ENCODE data around the gene RGMA. TPM values are rescaled to one million over a fixed set of nuclear protein-coding genes. Genes with fewer than 3 reads are reported as not detected.

Gene RGMA
- total RNA-seq, 1 experiment from 2014 or later: 41.4 TPM

DNA sequence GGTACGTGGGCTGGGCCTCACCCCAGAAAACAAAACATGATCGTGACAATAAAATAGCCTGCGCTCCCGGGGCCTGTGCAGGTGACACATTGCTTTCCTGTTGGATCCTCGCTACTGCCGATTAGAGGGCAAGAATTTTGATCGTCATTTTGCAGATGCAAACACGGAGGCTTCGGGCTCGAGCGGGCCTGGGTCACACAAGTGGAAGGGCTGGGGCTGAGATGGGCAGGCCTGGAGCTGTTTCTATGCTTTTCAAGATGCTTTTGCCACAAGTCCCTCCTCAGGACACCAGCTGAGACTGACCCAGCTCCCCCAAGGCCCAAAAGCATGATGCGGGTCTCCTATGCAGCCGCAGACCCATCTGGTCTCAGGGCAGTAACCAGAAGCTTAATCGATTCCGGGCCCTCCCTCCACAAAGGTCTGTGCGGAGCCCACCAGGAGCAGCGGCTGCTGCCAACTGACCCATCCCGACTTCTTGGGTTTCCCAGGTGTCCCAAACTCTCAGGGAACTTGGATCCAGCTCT lies 30.0 kb downstream of the RGMA start:
- TF ChIP-seq, protein P1, sequence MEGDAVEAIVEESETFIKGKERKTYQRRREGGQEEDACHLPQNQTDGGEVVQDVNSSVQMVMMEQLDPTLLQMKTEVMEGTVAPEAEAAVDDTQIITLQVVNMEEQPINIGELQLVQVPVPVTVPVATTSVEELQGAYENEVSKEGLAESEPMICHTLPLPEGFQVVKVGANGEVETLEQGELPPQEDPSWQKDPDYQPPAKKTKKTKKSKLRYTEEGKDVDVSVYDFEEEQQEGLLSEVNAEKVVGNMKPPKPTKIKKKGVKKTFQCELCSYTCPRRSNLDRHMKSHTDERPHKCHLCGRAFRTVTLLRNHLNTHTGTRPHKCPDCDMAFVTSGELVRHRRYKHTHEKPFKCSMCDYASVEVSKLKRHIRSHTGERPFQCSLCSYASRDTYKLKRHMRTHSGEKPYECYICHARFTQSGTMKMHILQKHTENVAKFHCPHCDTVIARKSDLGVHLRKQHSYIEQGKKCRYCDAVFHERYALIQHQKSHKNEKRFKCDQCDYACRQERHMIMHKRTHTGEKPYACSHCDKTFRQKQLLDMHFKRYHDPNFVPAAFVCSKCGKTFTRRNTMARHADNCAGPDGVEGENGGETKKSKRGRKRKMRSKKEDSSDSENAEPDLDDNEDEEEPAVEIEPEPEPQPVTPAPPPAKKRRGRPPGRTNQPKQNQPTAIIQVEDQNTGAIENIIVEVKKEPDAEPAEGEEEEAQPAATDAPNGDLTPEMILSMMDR (conservative IDR thresholded peaks at IDR 0.05): no peak
- H3K79me2 ChIP-seq (ENCODE audit: insufficient read depth, low read length): peaks cover 26% of the 10 kb centered on the region; the same call in 1 of the 2 replicates
- H4K8ac ChIP-seq (replicated peaks; ENCODE audit: insufficient read length, low read depth, low read length): no peak overlapping the region
- no peak overlapping the region for H2BK120ac ChIP-seq (ENCODE audit: low read depth, low read length, poor library complexity, severe bottlenecking)
- H3K9ac ChIP-seq (ENCODE audit: extremely low read depth, insufficient read length, low read length): no peak overlapping the region
- no peak overlapping the region for H3K56ac ChIP-seq (ENCODE audit: insufficient read length, low read depth, low read length)
- no peak overlapping the region for H3K4ac ChIP-seq (ENCODE audit: low read depth, low read length)
- H3K79me1 ChIP-seq (ENCODE audit: insufficient read depth, low read depth, low read length, poor library complexity, severe bottlenecking): peaks cover 18% of the 10 kb centered on the region
- H2BK20ac ChIP-seq (ENCODE audit: low read depth, low read length, poor library complexity, severe bottlenecking): no peak overlapping the region
- no peak overlapping the region for H4K5ac ChIP-seq (ENCODE audit: insufficient read length, low read depth, low read length)
- H3K14ac ChIP-seq (ENCODE audit: insufficient read depth, low read length): no peak overlapping the region
- no peak overlapping the region for H4K91ac ChIP-seq (ENCODE audit: insufficient read length, low read depth, low read length)
- no peak overlapping the region for H2BK5ac ChIP-seq (ENCODE audit: insufficient read length, low read length)
- H3K27ac ChIP-seq (ENCODE audit: insufficient read length, low read depth, low read length): no peak overlapping the region
- no peaks in the 10 kb centered on the region for H3K9me3 ChIP-seq (ENCODE audit: control insufficient read depth, low read depth, low read length)
- H3K4me3 Mint-ChIP-seq: no peak overlapping the region
- no peak overlapping the region for H2BK15ac ChIP-seq (ENCODE audit: low read depth, low read length)
- H2AFZ ChIP-seq (ENCODE audit: low read length): no peak overlapping the region
- no peak overlapping the region for H2AK5ac ChIP-seq (ENCODE audit: insufficient read length, low read length)
- H2BK12ac ChIP-seq (ENCODE audit: insufficient read length, low read depth, low read length): no peak overlapping the region
- WGBS (ENCODE audit: extremely low coverage, insufficient read length, low lambda C conversion rate): no CpG with 5 or more reads among the region's 18 CpGs
- H3K27ac Mint-ChIP-seq: peak overlapping the region; percentile 82 to 89 (median 83); a peak in 4 of 7 replicates
- H3K18ac ChIP-seq (ENCODE audit: insufficient read length, low read depth, low read length): no peak overlapping the region
- H3K23ac ChIP-seq (ENCODE audit: insufficient read length, low read depth, low read length): no peak overlapping the region
- no peak overlapping the region for H3T11ph ChIP-seq (ENCODE audit: low read length)
- H3K36me3 Mint-ChIP-seq (ENCODE audit: insufficient read depth in 1 of 3, low read depth in 3 of 3): peaks cover 31 to 71% (median 49%) of the 10 kb centered on the region in 3 experiments
- peaks cover 73 to 75% of the 10 kb centered on the region in 2 experiments for H3K4me1 Mint-ChIP-seq
- DNase-seq: no peak
- peaks cover 21% of the 10 kb centered on the region; the same call in 1 of the 2 replicates for H3K4me1 ChIP-seq (ENCODE audit: insufficient read depth, low read length)
- H3K4me2 ChIP-seq (ENCODE audit: insufficient read depth, insufficient read length, low read length): no peak overlapping the region
- no peaks in the 10 kb centered on the region for H3K9me3 Mint-ChIP-seq
- no peaks in the 10 kb centered on the region for H3K27me3 ChIP-seq (ENCODE audit: insufficient read depth, low read length)
- no peaks in the 10 kb centered on the region for H3K27me3 Mint-ChIP-seq (ENCODE audit: low read depth)
- H3K23me2 ChIP-seq (ENCODE audit: insufficient read length, low read depth, low read length, poor library complexity, severe bottlenecking): no peaks in the 10 kb centered on the region
- H4K20me1 ChIP-seq (ENCODE audit: control insufficient read depth, insufficient read depth, insufficient read length): no peaks in the 10 kb centered on the region

Data from H9 (cell line).